Natural killer cell (primary cell): ENCODE results near the gene TEX47. TPM values are rescaled to one million over a fixed set of nuclear protein-coding genes. Genes with fewer than 3 reads are reported as not detected.
A peak's percentile ranks its signal among the peaks of the same experiment; 100 is the strongest.

Experiments
- ATAC-seq, 3 donors: fragments of 150-1000 bp in 2 of 3; fragments of 200-7000 bp in 1 of 3; cut with Tn5 transposase; 1 replicate in 1 of 3; 2 replicates in 2 of 3; pipeline ENCODE4 v1.10.0; 2021; ENCODE audit warnings: mild to moderate bottlenecking in 2 of 3, moderate library complexity in 2 of 3
- DNase-seq, 2 donors: peaks; one replicate each; pipeline versions ENCODE4 v3.0.0 to v3.0.0-alpha.2; 2013 to 2021; ENCODE audit warnings: mixed read lengths in 1 of 2
- H3K27ac ChIP-seq: one replicate; pipeline ENCODE4 v1.5.1; 2013; ENCODE audit warnings: mild to moderate bottlenecking, low read length
- H3K27me3 ChIP-seq: one replicate; pipeline ENCODE4 v1.6.1; 2013; ENCODE audit warnings: low read length; ENCODE audit not compliant: control insufficient read depth, insufficient read depth
- H3K36me3 ChIP-seq: one replicate; pipeline ENCODE4 v1.6.1; 2013; ENCODE audit warnings: low read length; ENCODE audit not compliant: control insufficient read depth, insufficient read depth
- H3K4me1 ChIP-seq: one replicate; pipeline ENCODE4 v1.6.1; 2013; ENCODE audit warnings: low read length; ENCODE audit not compliant: control insufficient read depth, insufficient read depth
- H3K4me3 ChIP-seq: one replicate; pipeline ENCODE4 v1.5.1; 2013; ENCODE audit warnings: low read length
- H3K9me3 ChIP-seq: one replicate; pipeline ENCODE4 v1.6.1; 2013; ENCODE audit warnings: low read length; ENCODE audit not compliant: control insufficient read depth, insufficient read depth
- H3K27ac Mint-ChIP-seq, 2 donors: one replicate each; pipeline ENCODE4 v1.8.0; 2022; ENCODE audit warnings: mild to moderate bottlenecking in 2 of 2, mixed read lengths in 2 of 2, moderate library complexity in 1 of 2
- H3K27me3 Mint-ChIP-seq, 2 donors: one replicate each; pipeline ENCODE4 v1.8.0; 2022; ENCODE audit warnings: low read depth in 2 of 2, mixed read lengths in 2 of 2
- H3K36me3 Mint-ChIP-seq: one replicate; pipeline ENCODE4 v1.8.0; 2022; ENCODE audit warnings: mixed read lengths
- H3K4me1 Mint-ChIP-seq, 2 donors: one replicate each; pipeline ENCODE4 v1.8.0; 2022; ENCODE audit warnings: mixed read lengths in 2 of 2
- H3K4me3 Mint-ChIP-seq: one replicate; pipeline ENCODE4 v1.8.0; 2022; ENCODE audit warnings: mild to moderate bottlenecking, moderate library complexity, mixed read lengths
- H3K9me3 Mint-ChIP-seq, 2 donors: one replicate each; pipeline ENCODE4 v1.8.0; 2022; ENCODE audit warnings: mixed read lengths in 2 of 2
- CTCF ChIP-seq: fragments of 200-600 bp; IDR thresholded peaks from one replicate; pipeline ENCODE4 v1.8.0; 2022; ENCODE audit warnings: antibody characterized with exemption
- WGBS: methylation state at CpG from one replicate; pipeline ENCODE4 v1.1.7; 2013; ENCODE audit warnings: missing lambda C conversion rate; ENCODE audit not compliant: insufficient coverage; 5-methylcytosine and 5-hydroxymethylcytosine counted together
- intact Hi-C: fragments of 100-400 bp; cut with micrococcal nuclease; formaldehyde crosslinking; loops from one replicate; pipeline ENCODE4 v1.14.2; 2022
- total RNA-seq, 4 donors: library from RNA; stranded (reverse); fragments of 120-200 nt in 1 of 4; gene quantifications; one replicate each; pipeline versions ENCODE4 v1.2.3 to v1.2.4, GENCODE V29; 2013 to 2022

The TEX47 gene
- total RNA-seq, 3 donors from 2014 or later (not counting 1 experiment from before 2014, with no cell fraction given), result not detected

DNA sequence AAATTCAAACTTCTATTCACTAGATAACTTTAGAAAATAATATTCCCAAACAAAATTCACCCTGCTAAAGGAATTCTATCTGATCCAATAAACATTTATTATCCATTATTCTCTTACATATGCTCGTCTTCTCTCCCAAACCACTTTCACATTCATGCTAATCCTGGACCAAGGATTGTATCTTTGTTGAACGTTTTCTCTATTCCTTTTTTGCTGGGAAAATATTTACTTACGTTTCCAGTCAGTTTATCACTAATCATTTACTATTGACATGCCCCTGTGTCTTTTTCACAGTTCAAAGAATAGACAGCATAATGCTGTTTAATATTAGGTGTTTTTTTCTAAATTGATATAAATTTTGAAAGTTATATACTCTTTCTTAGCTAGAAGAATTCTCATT lies 3.2 kb downstream of the TEX47 start:
- Mint-ChIP-seq H3K27me3 (no peaks in the 10 kb centered on the region), H3K4me3 (no peak overlapping the region), H3K4me1 (no peaks in the 10 kb centered on the region), H3K27ac (no peak overlapping the region), H3K9me3 (no peaks in the 10 kb centered on the region), H3K36me3 (no peaks in the 10 kb centered on the region)
- no peak overlapping the region for H3K4me3 ChIP-seq
- ATAC-seq (no peak), DNase-seq (no peak)
- no peaks in the 10 kb centered on the region for H3K36me3 ChIP-seq
- no peaks in the 10 kb centered on the region for H3K27me3 ChIP-seq
- 63% methylated on average over 2 of the region's 3 CpGs for WGBS
- intact Hi-C loops, result no loop called here
- TF ChIP-seq CTCF, result no peak
- H3K27ac ChIP-seq, result no peak overlapping the region
- H3K9me3 ChIP-seq, result no peaks in the 10 kb centered on the region
- H3K4me1 ChIP-seq, result no peaks in the 10 kb centered on the region

GRCh38 chr7:88791891-88792290 lies 3.6 kb downstream of the TEX47 start:
- no peaks in the 10 kb centered on the region for H3K27me3 ChIP-seq
- no peak overlapping the region for H3K4me3 Mint-ChIP-seq
- H3K27ac ChIP-seq, result no peak overlapping the region
- no peaks in the 10 kb centered on the region for H3K36me3 Mint-ChIP-seq
- no peaks in the 10 kb centered on the region for H3K4me1 Mint-ChIP-seq
- peaks cover 0 to under 1% of the 10 kb centered on the region in 2 donors for H3K9me3 Mint-ChIP-seq
- H3K27me3 Mint-ChIP-seq, result no peaks in the 10 kb centered on the region
- ATAC-seq, result no peak
- no peak overlapping the region for H3K4me3 ChIP-seq
- intact Hi-C loops, result no loop called here
- DNase-seq, result no peak
- 81% methylated on average over 4 of the region's 4 CpGs for WGBS
- TF ChIP-seq CTCF, result no peak
- H3K36me3 ChIP-seq, result no peaks in the 10 kb centered on the region
- H3K9me3 ChIP-seq, result no peaks in the 10 kb centered on the region
- no peak overlapping the region for H3K27ac Mint-ChIP-seq
- no peaks in the 10 kb centered on the region for H3K4me1 ChIP-seq

GRCh38 chr7:88789480-88790064 lies 6.0 kb downstream of the TEX47 start:
- Histone ChIP-seq H3K27ac (no peak overlapping the region), H3K4me3 (no peak overlapping the region), H3K27me3 (no peaks in the 10 kb centered on the region), H3K4me1 (no peaks in the 10 kb centered on the region), H3K9me3 (no peaks in the 10 kb centered on the region), H3K36me3 (no peaks in the 10 kb centered on the region)
- Mint-ChIP-seq H3K36me3 (no peaks in the 10 kb centered on the region), H3K27ac (no peak overlapping the region), H3K4me1 (no peaks in the 10 kb centered on the region), H3K9me3 (peaks cover 4 to 6% of the 10 kb centered on the region in 2 donors), H3K4me3 (no peak overlapping the region), H3K27me3 (no peaks in the 10 kb centered on the region)
- peak in 1 of 2 donors; percentile 35 for DNase-seq
- ATAC-seq, result no peak
- intact Hi-C loops, result loop anchor here (5.0 kb wide), 1 partner anchor 1638 kb away; no protein-coding TSS in a partner anchor
- no peak for TF ChIP-seq CTCF
- WGBS, result 15% methylated on average over 1 of the region's 2 CpGs

- H3K4me3 ChIP-seq, result no peak overlapping the region
- H3K36me3 ChIP-seq, result no peaks in the 10 kb centered on the region
- Mint-ChIP-seq H3K27ac (no peak overlapping the region), H3K27me3 (no peaks in the 10 kb centered on the region), H3K4me3 (no peak overlapping the region), H3K9me3 (peaks cover 4 to 6% of the 10 kb centered on the region in 2 donors), H3K4me1 (no peaks in the 10 kb centered on the region), H3K36me3 (no peaks in the 10 kb centered on the region)
- no peak overlapping the region for H3K27ac ChIP-seq
- WGBS, result 81% methylated on average over 2 of the region's 2 CpGs
- no peaks in the 10 kb centered on the region for H3K4me1 ChIP-seq
- no peaks in the 10 kb centered on the region for H3K9me3 ChIP-seq
- no peaks in the 10 kb centered on the region for H3K27me3 ChIP-seq
- ATAC-seq (no peak), DNase-seq (no peak)
- TF ChIP-seq CTCF, result no peak
- intact Hi-C loops, result loop anchor here (5.0 kb wide), 1 partner anchor 1640 kb away; no protein-coding TSS in a partner anchor
Observed at GRCh38 chr7:88787777-88788176, 7.8 kb downstream of the TEX47 start.
